H1 (cell line): ENCODE results near the gene MAGOH. TPM values are rescaled to one million over a fixed set of nuclear protein-coding genes. Genes with fewer than 3 reads are reported as not detected.

Source experiments
- RFX5 ChIP-seq: IDR thresholded peaks from 2 replicates; pipeline ENCODE4 v1.6.1; 2011; ENCODE audit warnings: low read depth, low read length, improper control_type of control experiment, borderline replicate concordance
- TBP ChIP-seq: IDR thresholded peaks from 2 replicates; pipeline ENCODE4 v1.6.1; 2011; ENCODE audit warnings: low read depth, low read length, improper control_type of control experiment
- polyA plus RNA-seq, 7 experiments: library from polyadenylated mRNA; depleted of rRNA in 3 of 7; stranded (reverse) in 5 of 7; unstranded in 2 of 7; fragments of >200 nt in 5 of 7; fragments of 200-250 nt in 2 of 7; gene quantifications; 1 replicate in 5 of 7; 2 replicates in 1 of 7; 4 replicates in 1 of 7; pipeline versions ENCODE4 v1.2.1 to v1.2.3, GENCODE V29; 2011 to 2013; ENCODE audit warnings: missing spikeins in 2 of 7, mixed read lengths in 2 of 7
- total RNA-seq: library from RNA; stranded (reverse); fragmentation: NEBNext Ultra II Directional; extraction: Animal tissue kit (Norgen Biotek cat#: 25700); gene quantifications from 2 replicates; pipeline ENCODE4 v1.2.1, GENCODE V29; 2021

Gene MAGOH
- total and polyA plus RNA-seq, 2 of the 8 experiments (the other 6 are each of a cell fraction or from before 2014, with no cell fraction given) = 46.9 to 74.3 TPM

DNA sequence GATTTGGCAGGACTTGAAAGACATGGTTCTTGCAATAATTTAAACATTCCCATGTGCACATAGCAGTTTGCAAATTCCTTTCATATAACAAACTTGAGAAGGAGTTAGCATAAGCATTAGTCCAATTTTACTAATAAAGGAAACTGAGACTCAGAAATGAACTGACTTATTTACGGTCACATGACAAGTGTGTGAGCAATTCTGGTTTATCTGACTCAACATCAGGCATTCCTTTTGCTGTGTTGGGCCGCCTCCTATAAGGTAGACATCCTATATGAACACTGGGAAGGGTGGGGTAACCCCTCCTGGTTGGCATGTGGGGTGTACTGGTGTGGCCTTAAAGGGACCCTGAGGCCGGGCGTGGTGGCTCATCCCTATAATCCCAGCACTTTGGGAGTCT is 50.2 kb downstream of the MAGOH start (continued):
- no peak for TF ChIP-seq TBP
- no peak for TF ChIP-seq RFX5
